Measurements from ENCODE around the gene NPL.

The NPL gene, protein sequence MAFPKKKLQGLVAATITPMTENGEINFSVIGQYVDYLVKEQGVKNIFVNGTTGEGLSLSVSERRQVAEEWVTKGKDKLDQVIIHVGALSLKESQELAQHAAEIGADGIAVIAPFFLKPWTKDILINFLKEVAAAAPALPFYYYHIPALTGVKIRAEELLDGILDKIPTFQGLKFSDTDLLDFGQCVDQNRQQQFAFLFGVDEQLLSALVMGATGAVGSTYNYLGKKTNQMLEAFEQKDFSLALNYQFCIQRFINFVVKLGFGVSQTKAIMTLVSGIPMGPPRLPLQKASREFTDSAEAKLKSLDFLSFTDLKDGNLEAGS

DNA sequence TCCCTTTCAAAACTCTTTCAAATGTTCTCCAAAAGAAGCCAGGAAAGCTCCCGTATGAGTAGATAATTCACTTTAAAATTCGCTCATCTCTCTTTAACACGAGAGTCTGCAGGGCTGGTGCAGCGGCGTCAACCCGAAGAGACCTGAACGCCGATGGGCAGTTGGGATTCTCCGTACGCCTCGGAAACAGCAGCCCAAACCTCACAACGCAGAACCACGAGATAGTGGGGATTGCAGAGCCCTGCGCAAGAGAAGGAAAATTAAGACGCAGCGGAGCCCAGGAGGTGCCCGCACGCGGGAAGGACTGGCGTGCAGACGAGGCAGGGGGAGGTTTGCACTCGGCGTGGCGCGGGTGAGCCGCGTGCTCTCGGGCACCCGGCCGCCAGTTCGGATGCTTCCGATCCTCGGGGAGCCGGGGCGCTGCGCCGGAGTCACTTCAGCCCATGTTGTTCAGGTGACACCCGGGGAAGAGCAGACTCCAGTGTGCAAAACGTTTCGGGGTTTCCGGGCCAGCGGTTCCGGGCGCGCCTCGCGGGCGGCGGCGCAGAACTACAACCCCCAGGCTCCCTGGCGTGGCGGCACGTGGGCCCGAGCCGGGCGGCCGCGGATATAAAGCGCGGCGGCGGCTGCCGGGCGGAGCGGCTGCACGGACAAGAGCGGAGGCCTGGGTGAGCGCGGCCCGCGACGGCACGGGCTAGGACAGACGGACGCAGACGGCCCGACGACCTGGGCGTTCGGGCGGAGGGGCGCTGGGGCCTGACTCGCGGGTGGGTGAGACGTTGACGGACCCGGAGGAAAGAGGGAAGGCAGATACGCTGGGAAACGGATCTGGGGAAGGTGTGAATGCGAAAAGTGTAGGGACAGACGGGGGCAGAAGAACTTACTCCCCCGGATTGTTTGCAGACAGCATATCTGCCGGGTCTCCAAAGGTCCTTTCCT, at the start of gene NPL:
TSS of gene NPL (plus strand) at position 636 of the 939 bp plus-strand sequence. CDS start 4,599 bp downstream, outside the sequence.
- DNase-seq, result peak; percentile 93

DNA sequence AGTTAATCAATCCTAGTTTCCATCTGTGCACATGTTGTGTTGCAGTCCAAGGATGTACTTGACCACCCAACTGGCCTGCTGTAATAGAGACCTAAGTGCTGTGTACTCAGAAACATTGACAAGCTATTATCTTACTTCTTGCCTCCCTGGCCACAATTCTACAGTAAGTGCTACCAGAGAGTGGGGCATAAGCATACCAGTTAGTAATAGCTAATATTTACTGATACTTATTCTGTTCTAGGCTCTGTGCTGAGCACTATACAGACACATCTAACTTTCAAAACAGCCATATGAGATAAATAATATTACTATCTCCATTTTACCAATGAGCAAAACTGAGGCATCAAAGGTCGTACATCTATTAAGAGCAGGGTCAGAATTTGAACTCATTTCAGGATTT, 49.5 kb upstream of the NPL start:
- no peak for DNase-seq

DNA sequence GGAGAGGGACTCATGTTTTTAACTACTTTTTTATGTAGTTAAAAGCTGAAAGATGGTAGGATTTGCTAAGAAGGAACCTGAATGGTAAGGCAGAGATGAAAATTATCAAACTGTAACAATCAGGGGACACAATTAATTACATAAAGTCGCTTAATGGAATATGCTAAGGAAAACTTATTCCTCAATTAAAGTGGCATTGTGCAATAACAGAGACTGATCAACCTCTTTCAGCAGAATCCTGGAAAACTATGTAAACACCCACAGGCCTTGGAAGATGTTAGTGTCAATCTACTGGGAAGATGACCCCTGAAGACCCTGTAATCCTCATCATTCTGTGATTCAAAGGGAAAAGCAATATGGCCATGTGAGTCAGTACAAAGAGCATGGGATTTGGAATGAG, 46.8 kb upstream of the NPL start:
- no peak for DNase-seq

DNA sequence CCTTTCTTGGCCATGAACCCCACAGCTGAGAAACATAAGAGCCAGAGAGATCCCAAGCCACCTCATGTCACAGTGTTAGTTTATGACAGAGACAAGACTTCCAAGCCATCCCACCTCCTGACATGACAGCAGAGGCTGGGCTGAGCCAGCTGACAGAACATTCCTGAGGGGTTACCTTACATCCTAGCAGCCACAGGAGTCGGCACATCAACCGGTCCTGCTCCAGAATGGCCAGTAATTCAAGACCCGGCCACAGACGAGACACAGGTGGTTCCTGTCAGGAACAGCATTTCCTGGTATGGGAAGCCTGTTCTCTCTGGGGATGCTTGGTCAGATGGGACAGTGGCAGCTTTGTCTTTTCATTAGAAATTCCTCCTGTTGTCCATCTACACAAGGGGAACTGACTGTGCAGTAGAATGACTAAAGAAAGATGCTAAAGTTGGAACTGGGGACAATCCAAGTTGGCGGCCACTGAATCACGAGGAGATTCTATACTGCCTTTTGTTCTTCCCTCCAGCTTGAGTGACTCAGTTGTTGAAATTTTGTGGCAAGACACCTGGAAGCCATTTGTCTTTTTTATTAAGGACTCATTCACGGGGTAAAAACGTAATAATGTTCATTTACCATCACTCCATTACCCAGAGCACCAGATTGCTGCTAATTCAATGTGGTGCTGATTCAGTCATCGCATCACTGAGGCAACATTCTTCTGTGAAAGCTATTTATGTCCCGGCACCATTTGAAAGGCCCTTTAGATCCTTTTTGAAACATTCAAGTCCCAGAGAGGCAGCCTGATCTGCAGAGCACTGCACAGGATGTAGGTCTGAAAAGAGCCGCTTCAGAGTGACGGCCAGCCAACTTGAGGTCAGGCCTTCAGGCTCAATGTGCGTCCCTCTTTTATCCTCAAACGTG, 37.2 kb upstream of the NPL start:
- DNase-seq, result no peak

DNA sequence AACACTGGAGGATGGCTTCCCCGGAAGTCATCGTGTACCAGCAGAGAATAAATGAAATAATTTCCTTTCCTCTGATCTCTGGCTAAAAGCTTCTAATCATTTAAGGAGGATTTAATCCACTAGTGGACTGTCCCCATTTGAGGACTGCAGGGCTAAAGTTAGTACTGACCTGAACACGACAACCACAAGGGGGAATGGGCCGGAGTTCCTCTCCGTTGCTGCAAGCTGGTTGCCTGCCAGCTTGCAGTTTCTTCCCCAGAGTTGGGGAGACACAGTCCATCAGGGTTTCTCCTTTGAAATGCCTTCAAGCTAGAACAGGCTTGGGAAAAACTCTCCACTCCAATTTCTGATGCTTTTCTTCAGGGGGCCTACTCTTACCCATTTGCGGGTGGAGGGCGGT, 35.5 kb upstream of the NPL start:
- DNase-seq, result no peak

DNA sequence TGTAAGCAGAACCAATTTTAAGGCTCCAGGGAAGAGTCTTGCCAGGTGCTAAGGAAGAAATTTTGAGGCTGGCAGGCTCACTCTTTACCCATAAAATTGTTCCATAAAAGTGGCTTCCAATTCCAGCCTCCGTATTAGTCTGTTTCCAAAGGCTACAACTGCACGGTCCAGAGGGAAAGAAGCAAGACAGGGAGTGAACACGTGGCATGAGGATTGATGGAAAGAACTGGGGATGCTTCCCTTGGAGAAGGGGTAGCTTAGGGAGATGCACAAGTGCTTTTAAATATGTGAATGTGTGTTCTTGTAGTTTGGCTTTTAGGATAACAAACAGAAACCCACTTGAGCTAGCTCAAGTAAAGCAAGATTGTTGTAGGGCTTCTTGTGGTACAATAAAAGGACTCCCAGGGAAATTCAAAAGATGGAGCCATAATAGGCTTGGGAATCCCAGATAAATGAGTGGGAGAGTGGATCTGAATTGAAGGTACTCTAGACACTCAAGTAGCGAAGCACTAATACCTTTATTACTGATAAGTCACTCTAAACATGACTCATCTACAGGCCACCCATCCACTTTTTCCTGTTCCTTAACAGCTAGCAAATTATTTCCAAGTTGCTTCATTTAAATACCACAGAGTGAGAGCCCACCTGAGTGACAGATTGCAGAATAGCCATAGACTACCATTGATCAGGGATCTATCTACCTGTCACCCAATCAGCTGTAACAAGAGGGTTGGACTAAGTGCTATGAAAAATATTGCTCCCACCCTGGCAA, 34.8 kb upstream of the NPL start:
- DNase-seq, result no peak

DNA sequence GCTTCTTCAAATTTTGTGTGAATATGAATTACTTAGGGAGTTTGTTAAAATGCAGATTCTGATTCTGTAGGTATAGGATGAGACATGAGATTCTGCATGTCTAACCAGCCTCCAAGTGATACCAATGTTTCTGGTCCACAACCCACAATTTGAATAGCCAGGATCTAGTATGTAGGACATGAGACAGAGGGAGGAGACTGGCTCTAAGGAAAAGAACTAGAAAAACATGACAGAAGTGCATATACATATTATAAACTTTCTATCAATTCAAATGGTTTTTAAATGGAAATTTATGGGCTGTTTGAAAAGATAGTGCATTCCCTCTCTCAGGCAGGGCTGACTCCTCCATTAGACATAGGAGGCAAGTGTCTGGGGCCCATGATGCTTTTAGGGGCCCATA, 33.9 kb upstream of the NPL start:
- DNase-seq, result no peak

DNA sequence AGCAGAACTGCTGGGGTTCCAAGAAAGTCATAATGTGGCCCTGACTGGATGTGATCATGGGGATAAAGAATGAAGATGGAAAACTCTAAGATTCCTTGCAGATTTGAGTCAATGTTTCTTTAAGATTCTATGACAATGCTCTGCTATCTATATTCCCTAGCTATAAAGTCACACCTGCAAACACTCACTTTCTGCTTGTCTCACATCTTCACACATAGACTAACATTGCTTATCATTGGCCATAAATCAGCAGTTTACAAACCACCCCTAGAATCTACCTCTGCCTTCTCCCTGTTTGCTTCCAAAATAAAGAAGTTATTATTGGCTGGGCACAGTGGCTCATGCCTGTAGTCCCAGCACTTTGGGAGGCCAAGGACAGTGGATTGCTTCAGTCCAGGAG, 33.1 kb upstream of the NPL start:
- no peak for DNase-seq

DNA sequence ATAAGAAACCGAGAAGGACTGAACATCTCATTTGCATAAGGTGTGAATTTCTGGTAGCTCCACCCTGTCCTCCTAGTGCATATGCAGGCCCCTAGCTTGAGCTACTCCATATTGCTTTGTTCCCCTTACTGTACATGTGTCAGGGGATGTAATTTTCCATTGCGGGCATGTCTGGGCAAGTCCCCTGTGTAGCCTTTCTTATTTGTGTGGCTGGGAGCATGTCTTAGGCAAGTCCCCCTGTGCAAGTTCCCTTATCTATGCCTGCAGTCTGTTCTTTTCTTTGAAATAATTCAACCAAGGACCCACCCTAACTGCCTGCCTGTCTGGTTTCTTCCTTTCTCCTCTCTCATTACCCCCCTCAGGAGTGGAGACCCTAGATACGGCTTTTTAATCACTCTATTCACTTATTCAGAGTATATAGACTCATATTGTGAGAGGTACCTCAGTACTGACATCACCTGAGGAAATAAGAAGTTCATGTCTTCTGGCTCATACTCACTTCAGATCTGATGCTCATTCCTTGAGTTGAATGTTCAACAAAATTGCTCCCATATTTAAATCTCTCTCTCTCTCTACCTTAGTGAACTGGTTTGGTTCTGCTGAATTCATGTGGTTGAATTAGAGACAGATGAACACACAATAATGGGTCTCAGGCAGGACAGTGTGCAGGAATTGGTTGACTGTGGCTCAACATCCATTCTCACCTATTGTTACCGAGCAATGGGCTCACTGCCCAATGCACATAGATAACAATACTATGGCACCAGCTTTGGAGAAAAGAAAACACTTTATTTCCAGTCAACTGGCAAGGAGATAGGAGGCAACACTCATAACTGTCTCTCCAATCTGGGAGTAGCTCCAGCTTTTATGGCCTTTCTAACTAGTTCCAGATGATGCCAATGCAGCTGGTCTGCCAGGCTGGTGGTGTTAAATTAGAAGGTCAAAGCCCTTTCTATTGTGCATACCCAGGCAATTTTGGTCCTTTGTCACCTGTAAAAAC, 27.9 kb upstream of the NPL start:
- DNase-seq, result peak; percentile 72

DNA sequence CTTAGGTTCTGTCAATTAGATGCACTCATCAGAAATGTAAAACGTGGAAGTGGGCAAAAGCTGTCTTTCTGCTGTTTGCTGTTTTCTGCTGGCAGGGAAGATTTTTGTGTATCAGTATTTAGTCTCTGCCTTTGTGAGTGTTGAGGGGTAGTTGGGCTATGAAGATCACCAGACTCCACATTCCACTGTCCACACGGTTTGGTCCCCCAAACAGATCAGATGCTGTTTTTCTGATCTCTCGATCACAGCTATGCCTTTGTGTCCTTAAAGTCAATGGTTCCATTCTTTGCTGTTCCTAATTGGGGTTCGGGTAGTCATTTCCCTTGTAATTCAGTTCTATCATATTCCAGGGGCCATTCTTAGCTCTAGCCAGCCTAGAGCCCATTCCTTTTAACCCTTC, 27.0 kb upstream of the NPL start:
- DNase-seq, result no peak

DNA sequence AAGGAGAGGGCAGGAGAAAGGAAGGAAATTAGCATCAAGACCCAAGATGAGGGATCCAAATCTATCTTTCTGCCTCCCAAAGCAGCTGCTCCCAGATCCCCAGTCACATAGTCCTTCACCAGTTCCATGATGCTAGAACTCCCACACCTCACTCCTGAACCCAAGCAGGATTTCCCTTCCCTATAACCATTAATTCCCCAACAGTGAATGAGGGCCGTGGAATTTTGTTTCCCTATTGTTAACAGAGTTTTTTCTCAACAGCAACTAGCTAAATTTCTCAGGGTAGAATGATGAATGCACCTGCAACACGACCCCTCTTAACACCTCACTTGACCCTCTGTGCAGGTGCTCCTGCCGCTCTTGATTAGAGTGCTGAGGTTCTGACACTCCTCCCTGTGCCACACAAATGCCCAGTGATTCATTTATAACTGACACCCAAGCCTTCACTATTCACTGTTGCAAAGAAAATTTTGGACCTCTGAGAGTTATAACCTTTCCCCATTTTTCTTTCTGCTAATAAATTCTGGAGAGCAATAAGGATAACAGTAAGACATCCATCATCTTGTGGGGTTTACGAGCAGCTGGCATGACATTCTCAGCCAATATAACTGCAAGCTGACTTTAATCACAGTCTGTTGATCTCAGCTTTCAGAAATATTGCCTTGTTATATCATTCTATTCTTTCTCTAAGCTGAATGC, 25.4 kb upstream of the NPL start:
- peak; percentile 74 for DNase-seq

DNA sequence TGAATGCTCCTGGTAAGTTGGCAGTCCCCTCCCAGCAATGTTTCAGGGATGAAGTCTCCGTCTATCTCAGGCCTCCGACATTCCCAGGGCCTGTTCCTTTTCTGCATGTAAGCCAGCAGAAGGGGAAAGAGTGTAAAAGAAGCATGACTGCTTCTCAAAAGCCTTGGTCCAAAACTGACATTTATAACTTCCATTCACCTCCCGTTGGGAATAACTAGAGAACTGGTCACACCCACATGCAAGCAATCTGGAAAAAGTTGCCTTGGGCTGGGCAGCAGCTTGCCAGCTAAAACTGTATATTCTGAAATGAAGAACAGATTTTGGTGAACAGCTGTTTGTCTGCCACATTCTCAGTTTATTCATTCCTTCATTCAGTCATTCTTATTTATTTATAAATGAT, 24.2 kb upstream of the NPL start:
- DNase-seq, result peak; percentile 57

DNA sequence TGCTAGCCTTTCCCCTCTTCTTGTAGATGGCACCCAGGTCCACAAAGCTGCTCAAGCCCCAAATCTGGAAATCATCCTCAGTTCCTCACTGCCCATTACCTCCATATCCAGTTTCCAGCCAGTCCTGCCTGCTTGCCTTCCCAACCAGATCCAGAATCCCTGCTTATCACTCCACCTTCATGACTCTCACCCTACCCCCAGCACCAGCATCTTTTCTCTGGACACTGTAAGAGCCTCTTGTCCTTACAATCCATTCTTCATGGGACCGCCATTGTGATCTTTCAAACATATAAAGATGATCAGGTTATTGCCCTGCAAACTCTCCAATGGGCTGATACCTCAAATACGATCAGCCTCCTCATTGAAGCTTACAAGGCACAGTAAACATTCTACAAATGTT, 23.5 kb upstream of the NPL start:
- no peak for DNase-seq

DNA sequence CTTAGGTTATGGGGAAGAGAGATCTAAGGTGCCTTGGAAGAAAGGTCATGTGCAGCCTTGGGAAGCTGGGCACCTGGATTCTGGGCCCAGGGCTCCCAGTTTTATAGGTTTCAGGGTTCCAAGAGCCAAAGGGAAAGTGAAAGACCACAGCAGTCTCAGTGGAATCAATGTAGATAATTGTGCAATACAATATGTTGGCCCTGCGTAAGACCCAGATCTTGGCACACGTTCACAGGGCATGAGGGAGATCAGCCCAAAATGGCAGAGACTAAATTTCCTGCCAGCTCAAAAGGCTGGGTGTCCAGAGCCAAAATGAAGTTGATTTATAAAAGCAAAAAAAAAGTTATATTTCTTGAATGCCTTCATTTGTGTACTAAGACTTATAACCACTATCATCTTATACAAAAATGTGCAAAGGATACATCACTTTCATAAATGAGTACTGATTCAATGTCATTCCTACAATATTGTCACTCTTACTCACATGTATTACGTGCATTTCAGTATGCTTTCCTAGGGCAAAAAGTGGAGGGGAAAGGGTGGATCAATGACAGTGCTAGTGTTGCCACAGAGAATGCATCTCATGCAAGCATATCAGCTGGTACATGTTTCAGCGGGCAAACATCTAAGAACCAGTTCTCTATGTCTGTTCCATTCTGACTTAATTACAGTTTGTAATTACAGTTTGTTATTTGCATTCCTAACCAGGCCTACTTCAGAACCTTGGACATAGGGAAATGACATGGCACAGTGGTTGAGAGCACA, 22.5 kb upstream of the NPL start:
- peak; percentile 20 for DNase-seq

DNA sequence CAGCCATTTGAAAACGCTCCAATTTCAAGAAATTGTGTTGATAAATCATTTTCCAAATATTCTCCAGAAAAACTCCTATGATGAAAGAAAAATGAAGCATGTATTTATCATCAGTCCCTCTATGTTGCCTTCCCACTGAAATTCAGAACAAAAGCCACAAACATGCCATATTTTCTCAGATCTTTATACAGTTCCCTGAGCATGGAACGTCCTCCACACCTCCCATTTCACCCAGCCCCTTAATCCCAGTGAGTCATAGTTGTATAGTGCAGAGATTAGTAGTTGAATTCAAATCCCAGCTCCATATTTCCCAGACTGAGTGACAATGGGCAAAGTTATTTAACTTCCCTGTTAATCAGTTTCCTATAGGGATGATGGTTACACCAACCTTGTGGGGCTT, 20.6 kb upstream of the NPL start:
- no peak for DNase-seq

DNA sequence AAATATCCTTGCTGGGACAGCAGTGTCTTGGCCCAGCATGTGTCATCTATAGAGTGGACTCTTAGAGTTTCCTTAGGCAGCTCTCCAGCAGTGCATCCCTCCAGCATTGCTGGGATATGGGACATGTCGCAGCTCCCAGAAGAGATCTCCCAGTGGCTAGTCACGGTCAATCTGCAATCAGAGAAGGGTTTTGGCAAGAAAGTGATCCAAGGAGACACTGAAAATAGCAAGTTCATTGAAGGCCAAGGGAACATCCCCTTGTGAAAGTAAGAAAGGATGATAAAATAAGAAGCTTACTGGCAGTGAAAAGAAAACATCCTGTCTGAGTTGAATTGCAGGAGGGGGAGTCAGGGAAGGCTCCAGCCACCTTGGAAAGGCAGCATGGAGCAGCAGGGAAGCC, 19.3 kb upstream of the NPL start:
- no peak for DNase-seq

DNA sequence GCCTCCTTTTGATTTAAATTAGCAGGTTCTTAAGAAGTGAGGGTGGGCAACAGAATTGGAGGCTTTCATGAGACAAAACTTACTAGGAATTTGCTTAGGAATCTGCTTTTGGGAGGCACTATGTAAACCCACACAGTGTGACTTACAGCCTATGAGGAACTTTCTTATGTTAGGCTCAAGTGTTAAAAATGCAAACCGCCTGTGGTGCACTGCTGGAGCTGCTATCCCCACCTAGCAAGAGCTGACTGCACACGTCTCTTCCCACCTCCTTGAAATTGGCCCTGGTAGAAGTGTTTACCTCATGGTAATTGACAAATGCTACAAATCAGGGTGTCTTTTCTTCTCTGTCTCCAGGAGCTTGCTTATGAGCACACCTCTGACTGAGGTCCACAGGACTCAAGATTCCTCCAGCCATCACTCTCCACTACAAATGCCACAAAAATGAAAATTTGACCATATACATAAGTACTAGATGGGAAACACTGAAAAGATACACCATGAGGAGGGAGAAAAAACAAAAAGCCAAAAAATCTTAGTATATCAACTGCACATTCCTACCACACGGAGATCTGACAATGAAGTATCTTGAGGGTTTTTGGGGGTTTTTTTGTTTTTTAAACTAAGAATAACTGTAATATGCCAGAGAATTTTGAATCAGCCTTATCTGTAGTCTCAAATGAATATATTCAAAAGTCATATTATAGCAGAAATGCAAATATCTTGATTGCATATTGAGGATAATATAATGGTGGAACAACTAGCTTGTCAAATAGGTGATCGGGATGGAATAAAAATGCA, 18.2 kb upstream of the NPL start:
- DNase-seq, result no peak

DNA sequence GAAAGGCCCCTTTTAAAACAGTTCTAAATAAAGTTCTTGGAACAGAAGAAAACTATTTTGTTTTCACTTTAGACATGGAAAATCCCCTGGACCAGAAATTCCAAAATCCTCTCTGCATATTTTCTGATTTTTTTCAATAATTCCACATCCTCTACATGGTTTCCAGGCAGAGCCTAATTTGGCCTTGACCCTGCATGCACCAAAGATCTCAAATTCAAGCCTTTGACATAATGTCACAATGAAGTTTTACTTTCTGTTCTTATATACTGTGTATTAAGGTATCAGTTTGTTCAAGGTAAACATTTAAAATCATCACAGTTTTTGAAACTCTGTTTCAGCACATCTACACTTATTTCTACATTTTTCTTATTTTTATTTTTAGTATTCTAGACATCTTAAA, 12.2 kb upstream of the NPL start:
- DNase-seq, result no peak

DNA sequence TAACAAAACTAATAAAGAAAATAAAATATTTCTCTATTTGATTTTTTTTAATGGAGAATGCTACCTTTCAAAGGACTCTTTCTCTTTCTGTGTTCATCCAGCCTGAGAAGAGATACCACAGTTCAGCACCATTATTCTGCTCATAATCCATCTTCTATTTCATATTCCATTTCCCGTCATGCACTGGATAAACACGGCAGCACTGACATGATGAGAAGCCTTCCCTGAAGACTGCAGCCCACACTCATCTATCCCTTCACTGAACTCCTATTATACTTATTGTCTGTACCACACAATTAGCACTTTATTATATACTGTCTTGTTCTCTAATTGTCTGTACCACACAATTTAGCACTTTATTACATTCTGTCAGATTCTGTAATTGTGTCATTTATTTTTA, 10.7 kb upstream of the NPL start:
- DNase-seq, result no peak
